HepG2 (cell line): ENCODE measurements around the gene MRFAP1. TPM values are rescaled to one million over a fixed set of nuclear protein-coding genes. Genes with fewer than 3 reads are reported as not detected.

Experiments used
- ATF2 ChIP-seq: sonication (generic); formaldehyde crosslinking; IDR thresholded peaks from 2 replicates; pipeline ENCODE4 v1.4.0; 2020; ENCODE audit warnings: missing genetic modification reagents
- BCL6 ChIP-seq: IDR thresholded peaks from 2 replicates; pipeline ENCODE4 v1.6.1; 2016; ENCODE audit warnings: missing genetic modification reagents, missing compliant biosample characterization
- ELF4 ChIP-seq: sonication (generic); formaldehyde crosslinking; IDR thresholded peaks from 2 replicates; pipeline ENCODE4 v1.5.0; 2020; ENCODE audit warnings: missing genetic modification reagents, mild to moderate bottlenecking, moderate library complexity, borderline replicate concordance
- GATAD1 ChIP-seq: IDR thresholded peaks from 2 replicates; pipeline ENCODE4 v1.6.1; 2016; ENCODE audit warnings: missing genetic modification reagents, missing compliant biosample characterization
- HNRNPH1 ChIP-seq: fragments of 200-400 bp; formaldehyde crosslinking; optimal IDR thresholded peaks from 2 replicates; pipeline ENCODE3; 2017; ENCODE audit warnings: mild to moderate bottlenecking, low read depth, low read length
- JDP2 ChIP-seq: sonication (generic); formaldehyde crosslinking; IDR thresholded peaks from 2 replicates; pipeline ENCODE4 v1.8.1; 2022; ENCODE audit warnings: missing genetic modification reagents, borderline replicate concordance
- MATR3 ChIP-seq: sonication (generic); formaldehyde crosslinking; IDR thresholded peaks from 2 replicates; pipeline ENCODE4 v1.4.0; 2020; ENCODE audit warnings: missing genetic modification reagents
- NCOA5 ChIP-seq: sonication (generic); formaldehyde crosslinking; IDR thresholded peaks from 2 replicates; pipeline ENCODE4 v1.4.0; 2020; ENCODE audit warnings: missing genetic modification reagents
- REST ChIP-seq, 2 experiments: IDR thresholded peaks; 2 replicates each; pipeline ENCODE4 v1.6.1; 2011 to 2012; ENCODE audit warnings: low read length in 2 of 2, borderline replicate concordance in 1 of 2, low read depth in 1 of 2, mild to moderate bottlenecking in 1 of 2, moderate library complexity in 1 of 2
- SOX6 ChIP-seq, 2 experiments: fragments of 450-650 bp in 1 of 2; sonication (generic) in 1 of 2; formaldehyde crosslinking in 1 of 2; IDR thresholded peaks; 2 replicates each; pipeline versions ENCODE4 v1.4.0 to v1.6.1; 2017 to 2020; ENCODE audit warnings: antibody characterized with exemption in 1 of 2, mild to moderate bottlenecking in 1 of 2, missing genetic modification reagents in 1 of 2
- TERF1 ChIP-seq: sonication (generic); formaldehyde crosslinking; IDR thresholded peaks from 2 replicates; pipeline ENCODE4 v1.8.0; 2022; ENCODE audit warnings: mild to moderate bottlenecking, missing genetic modification reagents, moderate library complexity
- THAP11 ChIP-seq: IDR thresholded peaks from 2 replicates; pipeline ENCODE4 v1.6.1; 2016; ENCODE audit warnings: missing biosample characterization, missing genetic modification reagents
- ZNF142 ChIP-seq: sonication (generic); formaldehyde crosslinking; IDR thresholded peaks from 2 replicates; pipeline ENCODE4 v1.4.0; 2020; ENCODE audit warnings: missing genetic modification reagents
- ZNF441 ChIP-seq: sonication (generic); formaldehyde crosslinking; IDR thresholded peaks from 2 replicates; pipeline ENCODE4 v1.7.0; 2021; ENCODE audit warnings: missing genetic modification reagents, borderline replicate concordance
- ZNF563 ChIP-seq: sonication (generic); formaldehyde crosslinking; IDR thresholded peaks from 2 replicates; pipeline ENCODE4 v1.8.0; 2022; ENCODE audit warnings: mild to moderate bottlenecking, moderate library complexity, missing genetic modification reagents
- ZNF746 ChIP-seq: sonication (generic); formaldehyde crosslinking; IDR thresholded peaks from 2 replicates; pipeline ENCODE4 v1.8.0; 2022; ENCODE audit warnings: mild to moderate bottlenecking, missing genetic modification reagents
- polyA plus RNA-seq, 8 experiments: library from polyadenylated mRNA; depleted of rRNA in 3 of 8; stranded (reverse) in 7 of 8; unstranded in 1 of 8; fragments of >200 nt; fragmentation: Illumina TruSeq in 4 of 8; extraction: Trizol in 4 of 8; gene quantifications; 2 replicates each; pipeline versions ENCODE4 v1.2.1 to v1.2.3, GENCODE V29; 2011 to 2016; ENCODE audit warnings: low read depth in 4 of 8, missing spikeins in 1 of 8, mixed read lengths in 1 of 8; ENCODE audit not compliant: insufficient read depth in 1 of 8
- total RNA-seq, 5 experiments: library from RNA; depleted of rRNA; stranded (reverse); fragments of >200 nt; fragmentation: Illumina TruSeq; extraction: Trizol; gene quantifications; 2 replicates each; pipeline ENCODE4 v1.2.3, GENCODE V29; 2016; ENCODE audit warnings: low read depth in 1 of 5

MRFAP1 gene
- total and polyA plus RNA-seq, 2 of the 13 experiments (the other 11 are each of a cell fraction or from before 2014, with no cell fraction given), result 112 to 158 TPM

GRCh38 chr4:6673660-6674499, 33.4 kb downstream of the MRFAP1 start (continued):
- TF ChIP-seq TERF1 (0 out of 2 replicates have a peak, but pooled peaks have one; percentile 78), GATAD1 (CRISPR knock-in tag) (peak; percentile 93), ZNF441 (CRISPR knock-in tag) (peak; percentile 85), ZNF563 (CRISPR knock-in tag) (peak; percentile 89), SOX6 (IDR thresholded peaks at IDR 0.05) (no peak), SOX6 (CRISPR knock-in tag; IDR thresholded peaks at IDR 0.05) (peak; percentile 65), MATR3 (no peak), NCOA5 (CRISPR knock-in tag) (no peak), BCL6 (CRISPR knock-in tag) (no peak), ELF4 (CRISPR knock-in tag) (peak; percentile 65; the same call in 1 of the 2 replicates), JDP2 (peak; percentile 82; the same call in 1 of the 2 replicates), ZNF746 (CRISPR knock-in tag) (no peak; the same call in 1 of the 2 replicates), HNRNPH1 (no peak), REST (IDR thresholded peaks at IDR 0.05; ENCODE audit: borderline replicate concordance in 1 of 2, low read depth in 1 of 2, low read length in 2 of 2) (no peak; a peak in 1 of 4 replicates), THAP11 (CRISPR knock-in tag) (peak; percentile 89), ZNF142 (CRISPR knock-in tag) (peak; percentile 46; the same call in 1 of the 2 replicates), ATF2 (CRISPR knock-in tag) (peak; percentile 64; the same call in 1 of the 2 replicates)
